SU-DHL-6 (cell line): ENCODE measurements around the gene GFOD1.

ENCODE experiments used
- CTCF ChIP-seq: fragments of 200-600 bp; sonication (generic); IDR thresholded peaks from one replicate; pipeline ENCODE4 v1.5.1; 2017; ENCODE audit warnings: antibody characterized with exemption, mild to moderate bottlenecking, low read length, moderate library complexity; ENCODE audit not compliant: insufficient read depth, poor library complexity, severe bottlenecking
- EZH2phosphoT487 ChIP-seq: fragments of 200-600 bp; sonication (generic), shearing (Covaris generic); conservative IDR thresholded peaks from 2 replicates; pipeline ENCODE4 v1.6.1; 2018; ENCODE audit warnings: mild to moderate bottlenecking, antibody characterized with exemption, low read length, moderate library complexity, mixed read lengths

GRCh38 chr6:13413466-13413862, 73.9 kb downstream of the GFOD1 start:
- no peak for TF ChIP-seq CTCF
- no peak for TF ChIP-seq EZH2phosphoT487
